Liver (tissue), 9 donors: ENCODE measurements around the gene SEC14L3. TPM values are rescaled to one million over a fixed set of nuclear protein-coding genes. Genes with fewer than 3 reads are reported as not detected.

Experiments used
- DNase-seq: peaks from one replicate; pipeline ENCODE4 v3.0.0-alpha.2; 2017; ENCODE audit warnings: low spot score
- H3K27ac ChIP-seq, 2 donors: one replicate each; pipeline ENCODE4 v1.7.0; 2013; ENCODE audit warnings: inconsistent platforms in 2 of 2, low read length in 2 of 2, control low read depth in 1 of 2, low read depth in 1 of 2, mild to moderate bottlenecking in 1 of 2
- H3K27me3 ChIP-seq, 4 donors: one replicate each; pipeline versions ENCODE4 v1.6.1 to v1.7.0; 2013; ENCODE audit warnings: low read length in 3 of 4, inconsistent platforms in 1 of 4, mild to moderate bottlenecking in 1 of 4, moderate library complexity in 1 of 4; ENCODE audit not compliant: control insufficient read depth in 4 of 4, insufficient read depth in 4 of 4
- H3K36me3 ChIP-seq, 4 donors: one replicate each; pipeline versions ENCODE4 v1.6.1 to v1.7.0; 2013; ENCODE audit warnings: low read length in 3 of 4, mild to moderate bottlenecking in 3 of 4, low read depth in 1 of 4, moderate library complexity in 1 of 4; ENCODE audit not compliant: control insufficient read depth in 4 of 4, insufficient read depth in 3 of 4
- H3K4me1 ChIP-seq, 4 donors: one replicate each; pipeline versions ENCODE4 v1.6.1 to v1.7.0; 2013; ENCODE audit warnings: low read length in 3 of 4, mild to moderate bottlenecking in 3 of 4, moderate library complexity in 1 of 4; ENCODE audit not compliant: control insufficient read depth in 4 of 4, insufficient read depth in 4 of 4
- H3K4me3 ChIP-seq, 3 donors: one replicate each; pipeline versions ENCODE4 v1.6.1 to v1.7.0; 2013; ENCODE audit warnings: low read length in 3 of 3, control low read depth in 1 of 3, low read depth in 1 of 3, mild to moderate bottlenecking in 1 of 3
- H3K9ac ChIP-seq, 2 donors: one replicate each; pipeline ENCODE4 v1.7.0; 2013; ENCODE audit warnings: low read length in 2 of 2, mild to moderate bottlenecking in 2 of 2, moderate library complexity in 2 of 2, control low read depth in 1 of 2, low read depth in 1 of 2
- H3K9me3 ChIP-seq, 4 donors: one replicate each; pipeline versions ENCODE4 v1.6.1 to v1.7.0; 2013; ENCODE audit warnings: low read length in 3 of 4; ENCODE audit not compliant: control insufficient read depth in 4 of 4
- CTCF ChIP-seq: fragments of 150-350 bp; IDR thresholded peaks from 2 replicates; pipeline ENCODE4 v1.5.1; 2017; ENCODE audit warnings: improper control_type of control experiment, low read depth, low read length; ENCODE audit not compliant: missing input control
- FOXA1 ChIP-seq: IDR thresholded peaks from 2 replicates; pipeline ENCODE4 v1.6.1; 2016; ENCODE audit warnings: antibody characterized with exemption
- FOXA2 ChIP-seq: IDR thresholded peaks from 2 replicates; pipeline ENCODE4 v1.6.1; 2016; ENCODE audit warnings: antibody characterized with exemption
- GABPA ChIP-seq, 2 donors: IDR thresholded peaks in 1 of 2; conservative IDR thresholded peaks in 1 of 2; 2 replicates each; pipeline ENCODE4 v1.6.1; 2016; ENCODE audit warnings: antibody characterized with exemption in 2 of 2, mild to moderate bottlenecking in 1 of 2, moderate library complexity in 1 of 2
- HNF4A ChIP-seq, 2 donors: conservative IDR thresholded peaks; 2 replicates each; pipeline ENCODE4 v1.6.1; 2016; ENCODE audit warnings: antibody characterized with exemption in 2 of 2, mild to moderate bottlenecking in 2 of 2
- HNF4G ChIP-seq: IDR thresholded peaks from 2 replicates; pipeline ENCODE4 v1.6.1; 2016; ENCODE audit warnings: antibody characterized with exemption
- JUND ChIP-seq, 2 donors: IDR thresholded peaks; 2 replicates each; pipeline ENCODE4 v1.6.1; 2016; ENCODE audit warnings: antibody characterized with exemption in 2 of 2
- MAX ChIP-seq: IDR thresholded peaks from 2 replicates; pipeline ENCODE4 v1.6.1; 2016; ENCODE audit warnings: antibody characterized with exemption
- NR2F2 ChIP-seq: IDR thresholded peaks from 2 replicates; pipeline ENCODE4 v1.6.1; 2016; ENCODE audit warnings: antibody characterized with exemption
- RAD21 ChIP-seq, 2 donors: IDR thresholded peaks; 2 replicates each; pipeline ENCODE4 v1.6.1; 2016; ENCODE audit warnings: antibody characterized with exemption in 2 of 2, mild to moderate bottlenecking in 2 of 2
- REST ChIP-seq: IDR thresholded peaks from 2 replicates; pipeline ENCODE4 v1.6.1; 2016; ENCODE audit warnings: antibody characterized with exemption, mild to moderate bottlenecking
- RXRA ChIP-seq, 2 donors: IDR thresholded peaks; 2 replicates each; pipeline ENCODE4 v1.6.1; 2017 to 2018; ENCODE audit warnings: antibody characterized with exemption in 2 of 2, mild to moderate bottlenecking in 1 of 2
- SP1 ChIP-seq: IDR thresholded peaks from 2 replicates; pipeline ENCODE4 v1.6.1; 2018; ENCODE audit warnings: antibody characterized with exemption, mild to moderate bottlenecking
- TAF1 ChIP-seq: conservative IDR thresholded peaks from 2 replicates; pipeline ENCODE4 v1.6.1; 2016; ENCODE audit warnings: antibody characterized with exemption, mild to moderate bottlenecking
- YY1 ChIP-seq: IDR thresholded peaks from 2 replicates; pipeline ENCODE4 v1.6.1; 2016; ENCODE audit warnings: antibody characterized with exemption, mild to moderate bottlenecking
- WGBS: extraction: QIAGEN DNeasy Blood & Tissue Kit; methylation state at CpG from one replicate; pipeline ENCODE4 v1.1.7; 2013; 5-methylcytosine and 5-hydroxymethylcytosine counted together
- polyA plus RNA-seq, 2 donors: library from polyadenylated mRNA; stranded (reverse) in 1 of 2; unstranded in 1 of 2; fragments of 200-250 nt in 1 of 2; fragments of >200 nt in 1 of 2; fragmentation: Nextera tagmentation in 1 of 2; extraction: Ambion mirVana in 1 of 2; gene quantifications; one replicate each; pipeline versions ENCODE4 v1.2.1 to v1.2.3, GENCODE V29; 2013 to 2015
- total RNA-seq, 2 donors: library from RNA; depleted of rRNA; stranded (reverse); fragments of >200 nt; gene quantifications; one replicate each; pipeline ENCODE4 v1.2.3, GENCODE V29; 2014
- donor health status: healthy.
- donor health status: healthy.
- donor health status: healthy.
- donor health status: healthy.
- donor health status: healthy.

Gene SEC14L3
- total and polyA plus RNA-seq, 4 donors, result 0.32 to 0.33 TPM; not detected in 2

GRCh38 chr22:30441088-30441487 is 30.7 kb downstream of the SEC14L3 start:
- Histone ChIP-seq H3K27me3 (no peaks in the 10 kb centered on the region), H3K4me1 (peaks cover 0 to 11% (median 8%) of the 10 kb centered on the region in 4 donors), H3K9me3 (no peaks in the 10 kb centered on the region), H3K36me3 (no peaks in the 10 kb centered on the region), H3K4me3 (no peak overlapping the region), H3K9ac (no peak overlapping the region), H3K27ac (no peak overlapping the region)
- TF ChIP-seq FOXA1 (no peak), MAX (no peak)
- 82% methylated on average over 9 of the region's 9 CpGs for WGBS
- DNase-seq, result no peak

- 95% methylated on average over 11 of the region's 11 CpGs for WGBS
- Histone ChIP-seq H3K4me1 (no peaks in the 10 kb centered on the region), H3K4me3 (no peak overlapping the region), H3K9me3 (no peaks in the 10 kb centered on the region), H3K27me3 (no peaks in the 10 kb centered on the region), H3K36me3 (no peaks in the 10 kb centered on the region), H3K27ac (no peak overlapping the region), H3K9ac (no peak overlapping the region)
- DNase-seq, result no peak
- TF ChIP-seq FOXA1 (no peak), FOXA2 (no peak), SP1 (no peak), TAF1 (no peak), RAD21 (IDR thresholded peaks at IDR 0.05) (no peak)
Measured at GRCh38 chr22:30439836-30440235, 32.0 kb downstream of the SEC14L3 start.

GRCh38 chr22:30439226-30439625 is 32.6 kb downstream of the SEC14L3 start:
- TF ChIP-seq HNF4A (conservative IDR thresholded peaks at IDR 0.05) (no peak), FOXA2 (no peak), HNF4G (no peak), SP1 (no peak), JUND (IDR thresholded peaks at IDR 0.05) (no peak), RAD21 (IDR thresholded peaks at IDR 0.05) (no peak)

GRCh38 chr22:30438559-30438958 is 33.3 kb downstream of the SEC14L3 start:
- H3K27me3 ChIP-seq, result no peaks in the 10 kb centered on the region
- no peak for DNase-seq
- no peaks in the 10 kb centered on the region for H3K9me3 ChIP-seq
- no peak for TF ChIP-seq REST
- no peak for TF ChIP-seq FOXA2
- no peak for TF ChIP-seq HNF4G
- TF ChIP-seq YY1, result no peak
- TF ChIP-seq NR2F2, result no peak
- TF ChIP-seq JUND (IDR thresholded peaks at IDR 0.05), result no peak
- no peak for TF ChIP-seq MAX
- no peak for TF ChIP-seq CTCF
- no peak for TF ChIP-seq GABPA (IDR thresholded peaks at IDR 0.05 in 1 of 2, conservative IDR thresholded peaks at IDR 0.05 in 1 of 2)
- TF ChIP-seq SP1, result no peak
- no peak for TF ChIP-seq TAF1
- no peak for TF ChIP-seq RXRA (IDR thresholded peaks at IDR 0.05)
- TF ChIP-seq HNF4A (conservative IDR thresholded peaks at IDR 0.05), result no peak
- no peak for TF ChIP-seq FOXA1
- no peak overlapping the region for H3K4me3 ChIP-seq
- H3K36me3 ChIP-seq, result no peaks in the 10 kb centered on the region
- peaks cover 0 to 10% (median under 1%) of the 10 kb centered on the region in 4 donors for H3K4me1 ChIP-seq
- no peak overlapping the region for H3K9ac ChIP-seq
- no peak overlapping the region for H3K27ac ChIP-seq
- 84% methylated on average over 3 of the region's 3 CpGs for WGBS

More at GRCh38 chr22:30439226-30439625, 32.6 kb downstream of the SEC14L3 start:
- Histone ChIP-seq H3K36me3 (no peaks in the 10 kb centered on the region), H3K4me1 (peaks cover 0 to 4% (median under 1%) of the 10 kb centered on the region in 4 donors), H3K27ac (no peak overlapping the region), H3K4me3 (no peak overlapping the region), H3K27me3 (no peaks in the 10 kb centered on the region), H3K9me3 (no peaks in the 10 kb centered on the region), H3K9ac (no peak overlapping the region)
- no peak for DNase-seq
- WGBS, result 96% methylated on average over 4 of the region's 4 CpGs
